Mesenchymal stem cell (in vitro differentiated cells and primary cell): ENCODE results near the gene NKAIN2.
"Not testable (repeated sequence)": the region's sequence is repeated elsewhere in the genome, so short reads cannot be mapped to it uniquely, and the experiment has no call there.

Experiments used
- DNase-seq: peaks from one replicate; pipeline ENCODE4 v3.0.0-alpha.2; 2013
- H2AFZ ChIP-seq: one replicate; pipeline ENCODE4 v1.6.1; 2013; ENCODE audit warnings: low read depth, mild to moderate bottlenecking, control low read depth, inconsistent platforms, low read length, moderate library complexity
- H2AK5ac ChIP-seq: 2 replicates; pipeline ENCODE4 v1.6.1; 2013; ENCODE audit warnings: low read length, moderate library complexity, mild to moderate bottlenecking, inconsistent platforms; ENCODE audit not compliant: severe bottlenecking
- H2BK120ac ChIP-seq: one replicate; pipeline ENCODE4 v1.6.1; 2013; ENCODE audit warnings: low read depth, mild to moderate bottlenecking, inconsistent platforms, low read length, moderate library complexity
- H2BK12ac ChIP-seq, 2 experiments: one replicate each; pipeline ENCODE4 v1.6.1; 2013; ENCODE audit warnings: inconsistent platforms in 2 of 2, low read length in 2 of 2, mild to moderate bottlenecking in 2 of 2, moderate library complexity in 2 of 2, control low read depth in 1 of 2
- H2BK15ac ChIP-seq: one replicate; pipeline ENCODE4 v1.6.1; 2013; ENCODE audit warnings: mild to moderate bottlenecking, low read depth, inconsistent platforms; ENCODE audit not compliant: poor library complexity, severe bottlenecking
- H2BK5ac ChIP-seq: 2 replicates; pipeline ENCODE4 v1.6.1; 2013; ENCODE audit warnings: low read depth, mild to moderate bottlenecking, low read length, control low read depth, inconsistent platforms; ENCODE audit not compliant: poor library complexity, severe bottlenecking
- H3K14ac ChIP-seq, 2 experiments: one replicate each; pipeline ENCODE4 v1.6.1; 2013; ENCODE audit warnings: inconsistent platforms in 2 of 2, low read length in 2 of 2, control low read depth in 1 of 2, mild to moderate bottlenecking in 1 of 2, moderate library complexity in 1 of 2
- H3K18ac ChIP-seq, 2 experiments: one replicate each; pipeline ENCODE4 v1.6.1; 2013; ENCODE audit warnings: inconsistent platforms in 2 of 2, low read length in 2 of 2, control low read depth in 1 of 2, low read depth in 1 of 2, mild to moderate bottlenecking in 1 of 2
- H3K23ac ChIP-seq, 2 experiments: one replicate each; pipeline ENCODE4 v1.6.1; 2013; ENCODE audit warnings: inconsistent platforms in 2 of 2, low read length in 2 of 2, mild to moderate bottlenecking in 2 of 2, moderate library complexity in 2 of 2, control low read depth in 1 of 2
- H3K27ac ChIP-seq: 2 replicates; pipeline ENCODE4 v1.5.1; 2013; ENCODE audit warnings: mild to moderate bottlenecking, moderate library complexity, low read length, control low read depth, inconsistent platforms; ENCODE audit not compliant: poor library complexity, severe bottlenecking
- H3K27me3 ChIP-seq, 2 experiments: 2 replicates each; pipeline versions ENCODE4 v1.6.1 to v1.7.0; 2013; ENCODE audit warnings: low read length in 2 of 2, mild to moderate bottlenecking in 2 of 2, moderate library complexity in 2 of 2, control low read depth in 1 of 2, inconsistent platforms in 1 of 2; ENCODE audit not compliant: control insufficient read depth in 1 of 2, insufficient read depth in 1 of 2
- H3K36me3 ChIP-seq, 2 experiments: 2 replicates each; pipeline versions ENCODE4 v1.6.1 to v1.7.0; 2013; ENCODE audit warnings: low read length in 2 of 2, control low read depth in 1 of 2, inconsistent platforms in 1 of 2, low read depth in 1 of 2, mild to moderate bottlenecking in 1 of 2; ENCODE audit not compliant: insufficient read depth in 2 of 2, control insufficient read depth in 1 of 2
- H3K4ac ChIP-seq, 2 experiments: one replicate each; pipeline ENCODE4 v1.6.1; 2013; ENCODE audit warnings: inconsistent platforms in 2 of 2, low read length in 2 of 2, mild to moderate bottlenecking in 2 of 2, moderate library complexity in 2 of 2, control low read depth in 1 of 2, low read depth in 1 of 2
- H3K4me1 ChIP-seq: 2 replicates; pipeline ENCODE4 v1.6.1; 2013; ENCODE audit warnings: low read depth, low read length, control low read depth; ENCODE audit not compliant: control insufficient read depth, insufficient read depth
- H3K4me2 ChIP-seq: 2 replicates; pipeline ENCODE4 v1.6.1; 2013; ENCODE audit warnings: low read length, mild to moderate bottlenecking, inconsistent platforms; ENCODE audit not compliant: poor library complexity, severe bottlenecking
- H3K4me3 ChIP-seq, 2 experiments: 2 replicates each; pipeline versions ENCODE4 v1.5.1 to v1.7.0; 2013; ENCODE audit warnings: low read length in 2 of 2, mild to moderate bottlenecking in 2 of 2, control low read depth in 1 of 2, low read depth in 1 of 2; ENCODE audit not compliant: insufficient read depth in 1 of 2
- H3K79me1 ChIP-seq: replicated peaks from 2 replicates; pipeline ENCODE4 v1.6.1; 2013; ENCODE audit warnings: mild to moderate bottlenecking, control low read depth, low read length, inconsistent platforms; ENCODE audit not compliant: poor library complexity, severe bottlenecking
- H3K9ac ChIP-seq: 2 replicates; pipeline ENCODE4 v1.7.0; 2013; ENCODE audit warnings: mild to moderate bottlenecking, low read length, moderate library complexity
- H3K9me3 ChIP-seq: 2 replicates; pipeline ENCODE4 v1.7.0; 2013; ENCODE audit warnings: mild to moderate bottlenecking, low read length; ENCODE audit not compliant: control insufficient read depth
- H4K8ac ChIP-seq: one replicate; pipeline ENCODE4 v1.6.1; 2013; ENCODE audit warnings: inconsistent platforms, mild to moderate bottlenecking, low read length, moderate library complexity
- H4K91ac ChIP-seq: one replicate; pipeline ENCODE4 v1.6.1; 2013; ENCODE audit warnings: mild to moderate bottlenecking, low read length, inconsistent platforms
- WGBS: methylation state at CpG from one replicate; pipeline ENCODE4 v1.1.7; 2013; ENCODE audit warnings: mixed read lengths; 5-methylcytosine and 5-hydroxymethylcytosine counted together

Gene NKAIN2

DNA sequence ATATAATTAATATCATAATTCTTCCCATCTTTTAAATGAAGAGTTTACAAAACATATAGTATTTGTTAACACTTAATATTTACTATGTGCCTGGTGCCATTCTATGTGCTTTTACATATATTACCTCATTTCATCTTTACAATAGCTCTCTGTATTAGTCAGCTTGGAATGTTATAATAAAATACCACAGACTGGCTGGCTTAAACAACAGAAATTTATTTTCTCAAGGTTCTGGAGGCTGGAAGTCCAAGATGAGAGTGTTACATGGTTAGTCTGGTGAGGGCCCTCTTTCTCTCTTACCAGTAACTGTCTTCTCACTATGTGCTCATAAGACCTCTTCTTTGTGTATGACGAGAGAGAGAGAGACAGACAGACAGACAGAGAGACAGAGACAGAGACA, 110.2 kb downstream of the NKAIN2 start:
- no peaks in the 10 kb centered on the region for H3K9me3 ChIP-seq
- H2BK120ac ChIP-seq: no peak overlapping the region
- no peak overlapping the region for H3K4me2 ChIP-seq
- H3K27ac ChIP-seq: no peak overlapping the region
- no peak overlapping the region for H3K4ac ChIP-seq
- H2BK12ac ChIP-seq: no peak overlapping the region
- H4K8ac ChIP-seq: no peak overlapping the region
- no peak overlapping the region for H2AFZ ChIP-seq
- no peak overlapping the region for H3K4me3 ChIP-seq
- DNase-seq: peak; percentile 11
- no peaks in the 10 kb centered on the region for H3K4me1 ChIP-seq
- no peaks in the 10 kb centered on the region for H3K79me1 ChIP-seq
- H3K23ac ChIP-seq: no peak overlapping the region
- no peak overlapping the region for H3K9ac ChIP-seq
- H3K36me3 ChIP-seq: no peaks in the 10 kb centered on the region
- 100% methylated on average over 1 of the region's 1 CpG for WGBS
- no peak overlapping the region for H3K18ac ChIP-seq
- H3K14ac ChIP-seq: no peak overlapping the region
- H2BK15ac ChIP-seq: no peak overlapping the region
- H2AK5ac ChIP-seq: no peak overlapping the region
- H4K91ac ChIP-seq: no peak overlapping the region
- H2BK5ac ChIP-seq: no peak overlapping the region
- H3K27me3 ChIP-seq: no peaks in the 10 kb centered on the region

DNA sequence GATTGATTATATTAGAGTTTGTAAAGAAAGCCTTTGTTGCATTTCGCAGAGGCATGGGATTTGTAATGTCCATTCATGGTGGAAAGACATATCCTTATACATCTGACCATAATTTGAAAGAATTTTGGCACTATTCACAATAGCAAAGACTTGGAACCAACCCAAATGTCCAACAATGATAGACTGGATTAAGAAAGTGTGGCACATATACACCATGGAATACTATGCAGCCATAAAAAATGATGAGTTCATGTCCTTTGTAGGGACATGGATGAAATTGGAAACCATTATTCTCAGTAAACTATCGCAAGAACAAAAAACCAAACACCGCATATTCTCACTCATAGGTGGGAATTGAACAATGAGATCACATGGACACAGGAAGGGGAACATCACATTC, 119.7 kb downstream of the NKAIN2 start:
- not testable (repeated sequence) for H2BK5ac ChIP-seq, H3K9me3 ChIP-seq, H3K36me3 ChIP-seq, H3K4me3 ChIP-seq, H2AFZ ChIP-seq, H3K9ac ChIP-seq, H2BK12ac ChIP-seq, DNase-seq, H3K4me2 ChIP-seq, H4K8ac ChIP-seq, H2BK120ac ChIP-seq, H3K4ac ChIP-seq, H2BK15ac ChIP-seq, H3K27me3 ChIP-seq, H4K91ac ChIP-seq, H3K27ac ChIP-seq, H3K23ac ChIP-seq, H3K4me1 ChIP-seq, H3K79me1 ChIP-seq, H2AK5ac ChIP-seq, H3K18ac ChIP-seq, H3K14ac ChIP-seq
- WGBS: no CpG with 5 or more reads among the region's 3 CpGs

DNA sequence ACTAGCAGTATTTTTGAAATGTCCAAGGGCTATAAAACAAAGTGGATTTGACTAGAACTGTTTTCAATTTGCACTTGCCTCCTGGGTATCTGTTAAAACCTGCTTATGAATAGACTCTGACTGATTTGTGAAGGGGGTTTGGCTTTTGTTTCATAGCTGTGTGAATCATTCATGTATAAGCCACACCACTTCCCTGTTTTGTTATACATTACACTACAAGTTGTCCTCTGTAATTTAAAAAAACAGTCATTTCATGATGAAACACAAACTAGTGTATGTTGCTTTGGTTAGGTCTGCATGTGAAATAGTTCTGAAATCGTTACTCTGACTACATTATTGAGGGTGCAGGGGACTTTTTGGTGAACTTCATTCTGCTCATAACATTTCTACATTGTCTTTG, 121.7 kb downstream of the NKAIN2 start:
- no peaks in the 10 kb centered on the region for H3K27me3 ChIP-seq
- no peak overlapping the region for H2BK12ac ChIP-seq
- H2AFZ ChIP-seq: no peak overlapping the region
- no peak overlapping the region for H3K27ac ChIP-seq
- no peaks in the 10 kb centered on the region for H3K9me3 ChIP-seq
- peaks cover 2% of the 10 kb centered on the region for H3K4me1 ChIP-seq
- no peak for DNase-seq
- no peak overlapping the region for H3K23ac ChIP-seq
- no peak overlapping the region for H3K4ac ChIP-seq
- no peak overlapping the region for H3K4me3 ChIP-seq
- H3K14ac ChIP-seq: no peak overlapping the region
- H2BK5ac ChIP-seq: no peak overlapping the region
- H4K91ac ChIP-seq: no peak overlapping the region
- no peaks in the 10 kb centered on the region for H3K79me1 ChIP-seq
- H3K9ac ChIP-seq: no peak overlapping the region
- H4K8ac ChIP-seq: no peak overlapping the region
- H3K4me2 ChIP-seq: no peak overlapping the region
- H2BK15ac ChIP-seq: no peak overlapping the region
- H2AK5ac ChIP-seq: no peak overlapping the region
- H3K36me3 ChIP-seq: no peaks in the 10 kb centered on the region
- no peak overlapping the region for H2BK120ac ChIP-seq
- no CpG with 5 or more reads among the region's 1 CpG for WGBS
- no peak overlapping the region for H3K18ac ChIP-seq

DNA sequence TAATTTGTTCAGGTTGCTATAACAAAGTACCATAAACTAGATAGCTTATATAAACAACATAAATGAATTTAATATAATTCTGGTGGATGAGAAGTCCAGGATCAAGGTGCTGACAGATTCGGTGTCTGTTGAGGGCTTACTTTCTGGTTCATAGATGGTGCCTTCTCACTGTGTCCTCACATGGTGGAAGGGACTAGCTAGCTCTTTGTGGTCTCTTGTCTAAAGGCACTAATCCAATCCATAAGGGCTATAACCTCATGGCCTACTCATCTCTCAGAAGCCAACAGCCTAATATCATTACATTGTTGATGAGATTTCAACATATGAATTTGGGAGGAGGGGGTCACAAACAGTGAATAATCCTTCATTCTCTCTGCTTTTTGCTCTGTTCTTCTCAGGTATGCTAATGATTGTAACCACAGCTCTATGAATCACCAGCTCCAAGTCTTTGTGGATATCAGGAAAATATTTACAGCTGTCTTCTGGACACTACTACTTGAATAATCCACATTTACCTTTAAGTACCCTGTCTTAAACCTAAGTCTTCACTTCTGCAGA, 122.3 kb downstream of the NKAIN2 start:
- Histone ChIP-seq H3K4ac (no peak overlapping the region), H3K79me1 (no peaks in the 10 kb centered on the region), H3K14ac (no peak overlapping the region), H3K36me3 (no peaks in the 10 kb centered on the region), H2BK5ac (no peak overlapping the region), H3K27me3 (no peaks in the 10 kb centered on the region), H2BK120ac (no peak overlapping the region), H3K4me3 (no peak overlapping the region), H3K27ac (no peak overlapping the region), H4K91ac (no peak overlapping the region), H3K4me2 (no peak overlapping the region), H3K9ac (no peak overlapping the region), H3K9me3 (no peaks in the 10 kb centered on the region), H3K4me1 (peaks cover 2% of the 10 kb centered on the region), H2BK12ac (no peak overlapping the region), H4K8ac (no peak overlapping the region), H3K23ac (no peak overlapping the region), H2AK5ac (no peak overlapping the region), H2AFZ (no peak overlapping the region), H3K18ac (no peak overlapping the region), H2BK15ac (no peak overlapping the region)
- DNase-seq: no peak
- 100% methylated on average over 1 of the region's 1 CpG for WGBS
